NCI-H128 (cell line): ENCODE measurements around the gene RASGRP1.

Experiments used
- DNase-seq: peaks from one replicate; lab custom pipeline; 2025; ENCODE audit not compliant: unreplicated experiment; lab: John Stamatoyannopoulos, UW

RASGRP1 gene

DNA sequence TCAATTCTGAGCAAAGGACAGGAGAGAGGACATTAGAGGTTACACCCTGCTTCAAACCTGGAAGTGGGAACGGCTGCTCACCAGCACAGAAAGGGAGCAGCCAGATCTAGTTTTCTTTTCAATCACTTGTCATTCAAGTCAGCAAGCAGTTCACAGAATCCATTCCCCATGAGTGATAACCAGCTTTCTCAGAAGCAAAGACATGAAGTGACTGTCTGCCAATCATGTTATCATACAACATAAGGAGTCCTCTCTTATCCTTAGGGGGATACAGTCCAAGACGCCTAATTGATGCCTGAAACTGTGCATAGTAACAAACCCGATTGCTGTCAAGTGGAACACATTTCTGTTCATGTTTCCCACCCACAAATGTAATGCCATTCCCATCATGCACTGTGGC is 56.0 kb downstream of the RASGRP1 start:
- DNase-seq: no peak

DNA sequence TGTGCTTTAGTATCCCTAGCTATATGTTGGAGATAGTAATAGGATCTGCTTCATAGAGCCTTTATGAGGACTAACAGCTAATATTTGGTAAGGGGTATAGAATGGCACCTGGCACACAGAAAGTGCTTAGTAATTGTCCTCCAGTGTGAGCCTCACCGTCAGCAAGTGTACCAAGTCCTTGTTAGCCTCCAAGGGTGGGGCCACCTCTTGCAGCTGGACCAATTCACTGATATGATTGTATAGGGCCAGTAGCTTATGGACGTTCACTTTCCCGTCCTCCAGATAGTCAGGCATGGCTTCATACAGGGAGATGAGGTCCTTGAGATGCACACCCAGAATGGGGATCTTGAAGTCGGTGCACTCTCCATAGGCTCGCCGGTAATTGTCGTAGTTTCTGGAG is 57.0 kb downstream of the RASGRP1 start:
- no peak for DNase-seq

GRCh38 chr15:38506997-38507396 is 57.6 kb downstream of the RASGRP1 start:
- DNase-seq: no peak

GRCh38 chr15:38504680-38505467 is 59.7 kb downstream of the RASGRP1 start:
- no peak for DNase-seq

DNA sequence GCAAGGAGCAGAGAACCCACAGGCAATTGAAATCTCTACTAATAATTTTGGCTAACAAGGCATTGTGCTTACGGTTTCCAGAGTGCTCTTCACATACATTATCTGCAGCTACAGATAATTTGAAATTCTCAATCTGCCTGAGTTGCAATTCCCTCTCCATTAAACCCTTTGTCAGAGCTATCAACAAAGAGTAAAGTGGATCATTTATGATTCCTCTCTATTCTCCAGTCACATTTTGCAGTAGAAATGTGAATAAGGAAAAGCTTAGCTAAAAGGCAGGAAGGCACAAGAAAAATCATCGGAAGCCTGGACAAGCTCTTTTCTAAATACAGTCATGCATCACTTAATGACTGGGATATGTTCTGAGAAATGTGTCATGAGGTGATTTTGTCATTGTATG is 61.1 kb downstream of the RASGRP1 start:
- no peak for DNase-seq

- no peak for DNase-seq
Measured at GRCh38 chr15:38499651-38500050, 65.0 kb downstream of the RASGRP1 start.

DNA sequence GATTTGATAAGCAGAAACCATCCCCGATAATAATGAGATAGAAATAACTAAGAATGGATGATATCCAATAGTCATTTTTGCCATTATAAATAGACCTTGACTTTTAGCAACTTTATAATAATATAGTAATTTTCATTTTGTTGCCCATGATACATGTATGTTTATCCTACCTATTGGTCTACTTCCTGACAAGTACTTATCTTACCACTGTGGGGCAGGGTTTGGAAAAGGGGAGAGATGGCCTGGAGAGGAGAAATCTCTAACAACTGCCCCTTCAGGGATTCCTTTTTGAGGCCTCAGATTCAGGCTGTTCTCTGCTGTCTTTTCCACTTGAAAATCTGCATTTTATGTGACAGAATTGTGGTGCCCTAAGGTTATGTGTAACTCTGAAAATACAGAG is 68.5 kb downstream of the RASGRP1 start:
- no peak for DNase-seq

DNA sequence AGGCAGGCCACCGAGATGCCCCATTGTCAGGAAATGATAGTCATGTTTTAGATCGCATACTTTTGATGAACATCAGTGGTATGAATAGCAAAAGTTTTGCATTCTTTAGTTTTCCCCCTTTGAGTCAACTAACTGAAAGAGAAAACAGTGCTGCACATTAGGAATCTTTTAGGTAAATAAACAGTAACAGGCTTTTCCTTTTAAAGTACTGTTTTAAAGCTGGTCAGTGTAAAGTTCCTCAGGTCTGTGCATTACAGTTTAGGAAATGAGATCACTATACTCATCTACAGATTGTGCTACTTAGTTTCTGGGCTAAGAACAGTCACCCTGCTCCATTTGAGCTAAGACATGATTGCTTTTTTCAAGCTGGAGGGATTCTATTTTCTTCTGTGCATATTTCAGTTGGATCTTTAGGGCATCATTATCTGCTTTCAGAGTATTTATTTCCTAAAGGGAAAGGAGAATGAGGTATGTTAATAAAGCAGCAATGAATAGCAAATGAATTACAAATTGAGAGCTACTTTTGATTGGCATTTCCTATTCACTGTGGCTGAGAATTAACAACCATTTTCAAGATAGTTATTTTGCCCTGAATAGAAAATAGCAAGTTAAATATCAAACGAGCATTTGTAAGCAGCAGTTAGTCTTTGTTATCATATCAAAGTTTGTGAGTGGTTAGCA is 74.2 kb downstream of the RASGRP1 start:
- no peak for DNase-seq

DNA sequence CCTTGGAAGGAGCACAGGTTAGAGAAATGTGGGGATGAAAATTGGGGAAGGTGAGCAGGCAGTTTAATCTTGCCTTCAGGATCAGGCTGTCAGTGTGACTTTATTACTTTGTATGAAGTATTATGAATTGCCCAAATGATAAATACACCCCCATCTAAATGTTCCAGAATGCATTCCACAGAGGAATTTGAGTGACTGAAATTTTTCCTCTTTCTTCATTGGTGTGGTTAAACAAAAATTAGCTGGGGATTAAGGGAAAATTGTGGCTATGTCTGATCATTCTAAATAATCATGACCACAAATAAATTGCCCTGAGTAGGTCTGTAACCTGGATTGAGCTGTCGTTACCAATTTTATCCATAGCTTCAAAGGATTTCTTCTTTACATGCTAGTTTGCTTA is 77.2 kb downstream of the RASGRP1 start:
- no peak for DNase-seq

GRCh38 chr15:38486936-38487335 is 77.7 kb downstream of the RASGRP1 start:
- DNase-seq: no peak

GRCh38 chr15:38482572-38482971 is 82.0 kb downstream of the RASGRP1 start:
- DNase-seq: no peak

GRCh38 chr15:38481761-38482160 is 82.9 kb downstream of the RASGRP1 start:
- no peak for DNase-seq

DNA sequence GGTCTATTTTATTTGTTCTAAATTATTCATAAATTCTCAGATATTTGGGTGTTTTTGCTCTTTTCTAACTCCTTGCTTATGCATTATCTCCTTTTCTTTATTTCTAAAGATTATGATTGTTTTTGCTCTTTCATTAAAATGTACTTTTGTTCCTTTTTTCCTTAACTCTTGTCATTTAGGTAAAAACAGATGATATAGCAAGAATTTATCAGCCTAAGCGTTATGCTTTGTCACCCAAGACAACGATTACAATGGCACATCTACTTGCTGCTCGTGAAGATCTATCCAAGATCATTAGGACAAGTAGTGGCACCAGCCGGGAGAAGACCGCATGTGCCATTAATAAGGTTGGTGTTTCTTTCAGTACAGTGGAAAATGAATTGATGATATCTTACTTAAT is 83.5 kb downstream of the RASGRP1 start:
- no peak for DNase-seq

GRCh38 chr15:38479756-38480155 is 84.9 kb downstream of the RASGRP1 start:
- DNase-seq: no peak

DNA sequence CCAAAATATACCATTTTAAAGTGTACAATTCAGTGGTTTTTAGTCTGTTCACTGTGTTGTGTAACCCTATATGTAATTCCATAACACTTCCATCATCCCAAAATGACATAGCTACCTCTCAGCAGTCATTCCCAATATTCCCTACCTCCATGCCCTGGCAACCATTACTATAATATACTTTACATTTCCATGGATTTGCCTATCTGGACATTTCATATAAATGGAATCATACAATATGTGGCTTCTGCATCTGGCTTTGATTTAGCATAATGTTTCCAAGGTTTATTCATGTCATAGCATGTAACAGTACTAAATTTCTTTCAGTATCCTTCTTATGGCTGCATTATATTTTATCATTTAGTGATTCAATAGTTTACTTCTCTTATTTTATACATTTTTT is 85.3 kb downstream of the RASGRP1 start:
- DNase-seq: no peak

GRCh38 chr15:38477637-38478036 is 87.0 kb downstream of the RASGRP1 start:
- DNase-seq: no peak

GRCh38 chr15:38476120-38476519 is 88.5 kb downstream of the RASGRP1 start:
- DNase-seq: no peak

DNA sequence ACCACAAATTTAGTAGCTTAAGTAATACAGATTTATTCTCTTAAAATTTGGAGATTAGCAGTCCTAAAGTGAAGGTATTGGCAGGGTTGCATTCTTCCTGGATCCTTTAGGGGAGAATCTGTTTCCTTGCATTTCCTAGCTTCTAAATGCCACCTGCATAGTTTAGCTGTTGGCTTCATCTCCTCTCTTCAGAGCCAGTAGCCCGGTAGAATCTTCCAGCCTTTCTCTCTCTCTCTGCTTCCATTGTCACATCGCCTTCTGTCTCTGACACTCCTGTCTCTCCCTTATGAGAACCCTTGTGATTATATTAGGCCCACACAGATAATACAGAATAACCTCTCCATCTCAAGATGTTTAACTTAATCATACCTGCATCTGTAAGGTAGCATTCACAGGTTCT is 89.3 kb downstream of the RASGRP1 start:
- DNase-seq: no peak

GRCh38 chr15:38474155-38474757 is 90.4 kb downstream of the RASGRP1 start:
- DNase-seq: no peak

- no peak for DNase-seq
Measured at GRCh38 chr15:38471974-38472373, 92.6 kb downstream of the RASGRP1 start.

GRCh38 chr15:38470816-38471215 is 93.8 kb downstream of the RASGRP1 start:
- DNase-seq: no peak

DNA sequence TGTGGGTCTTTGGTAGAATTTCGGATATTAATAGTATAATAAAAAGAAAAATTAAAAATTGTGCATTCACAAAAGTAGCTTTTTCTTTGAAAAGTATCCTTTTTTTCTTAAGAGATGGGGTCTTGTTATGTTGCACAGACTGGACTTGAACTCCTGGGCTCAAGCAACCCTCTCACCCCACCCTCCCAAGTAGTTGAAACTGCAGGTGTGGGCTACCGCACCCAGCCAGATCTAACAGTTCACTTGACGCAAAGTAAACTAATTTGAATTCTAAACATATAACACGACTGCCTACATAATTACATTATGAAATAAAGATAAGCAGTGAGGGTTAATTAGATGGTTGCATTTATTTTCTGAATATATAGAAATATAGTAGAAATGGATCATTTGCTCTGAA is 99.9 kb downstream of the RASGRP1 start:
- DNase-seq: no peak
